NCI-H345 treated with DMSO at 0.1 percent for 48 hours (cell line): ENCODE results near the gene FKBP11.
"Not testable (repeated sequence)": the region's sequence is repeated elsewhere in the genome, so short reads cannot be mapped to it uniquely, and the experiment has no call there.

Experiments
- DNase-seq: peaks from one replicate; lab custom pipeline; 2025; ENCODE audit not compliant: unreplicated experiment; lab: John Stamatoyannopoulos, UW

The FKBP11 gene

DNA sequence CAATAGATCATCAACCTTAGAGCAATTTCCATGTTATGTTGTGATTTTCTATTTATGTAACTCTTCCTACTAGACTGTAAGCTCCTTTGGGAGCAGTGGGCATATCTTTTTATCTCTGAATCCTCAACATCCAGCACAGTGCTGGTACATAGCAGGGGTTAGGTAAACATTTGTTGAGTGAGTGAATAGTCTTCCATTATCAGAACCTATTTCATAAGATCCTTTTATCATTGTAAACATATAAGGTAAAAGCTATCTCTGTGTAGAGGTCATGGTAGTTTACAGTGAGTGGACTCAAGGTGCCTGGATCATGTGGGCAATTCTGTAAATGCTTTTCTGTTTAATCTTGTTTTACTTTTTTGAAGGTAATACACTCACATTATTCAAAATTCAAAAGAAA lies 15.1 kb downstream of the FKBP11 start:
- DNase-seq, result no peak

GRCh38 chr12:48909698-48910097 lies 15.6 kb downstream of the FKBP11 start:
- not testable (repeated sequence) for DNase-seq

DNA sequence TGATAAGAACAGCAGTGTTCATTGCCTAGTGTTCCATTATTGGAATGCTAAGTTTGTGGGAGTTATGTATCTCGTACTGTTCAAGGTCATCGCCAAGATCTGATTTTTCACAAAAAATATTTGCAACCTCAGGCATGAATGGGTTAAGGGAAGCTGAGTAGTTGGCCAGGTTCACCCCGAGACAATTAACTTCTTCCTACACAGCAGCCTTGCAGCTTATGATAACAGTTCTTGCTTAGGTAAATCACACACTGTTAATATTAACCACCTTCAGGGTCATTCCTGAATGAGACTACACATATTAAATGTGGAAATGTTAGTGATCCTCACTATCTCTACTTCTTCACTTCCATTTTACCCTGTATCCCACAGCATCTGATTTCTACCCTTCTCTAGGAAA lies 18.0 kb downstream of the FKBP11 start:
- no peak for DNase-seq

DNA sequence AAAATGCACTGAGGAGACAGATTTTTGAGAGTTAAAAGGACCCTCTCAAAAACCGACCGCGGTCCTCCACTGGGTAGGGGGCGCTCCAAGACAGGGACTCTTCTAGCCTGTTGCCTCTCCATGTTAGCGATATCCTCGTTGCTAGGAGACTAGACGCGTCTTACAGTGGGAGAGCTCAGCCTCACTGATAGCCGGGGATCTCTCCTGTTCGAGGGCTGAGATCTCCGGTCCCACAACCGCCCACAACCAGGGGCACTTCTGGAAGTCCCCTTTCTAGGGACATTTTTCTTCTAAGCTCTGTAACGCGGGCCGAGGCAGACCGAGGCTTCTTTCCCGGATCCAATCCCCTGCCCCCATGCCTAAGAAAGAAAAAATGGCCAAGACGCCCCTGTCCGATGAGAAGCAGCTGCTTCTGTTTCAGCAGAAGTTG lies 21.3 kb downstream of the FKBP11 start:
- DNase-seq, result no peak

DNA sequence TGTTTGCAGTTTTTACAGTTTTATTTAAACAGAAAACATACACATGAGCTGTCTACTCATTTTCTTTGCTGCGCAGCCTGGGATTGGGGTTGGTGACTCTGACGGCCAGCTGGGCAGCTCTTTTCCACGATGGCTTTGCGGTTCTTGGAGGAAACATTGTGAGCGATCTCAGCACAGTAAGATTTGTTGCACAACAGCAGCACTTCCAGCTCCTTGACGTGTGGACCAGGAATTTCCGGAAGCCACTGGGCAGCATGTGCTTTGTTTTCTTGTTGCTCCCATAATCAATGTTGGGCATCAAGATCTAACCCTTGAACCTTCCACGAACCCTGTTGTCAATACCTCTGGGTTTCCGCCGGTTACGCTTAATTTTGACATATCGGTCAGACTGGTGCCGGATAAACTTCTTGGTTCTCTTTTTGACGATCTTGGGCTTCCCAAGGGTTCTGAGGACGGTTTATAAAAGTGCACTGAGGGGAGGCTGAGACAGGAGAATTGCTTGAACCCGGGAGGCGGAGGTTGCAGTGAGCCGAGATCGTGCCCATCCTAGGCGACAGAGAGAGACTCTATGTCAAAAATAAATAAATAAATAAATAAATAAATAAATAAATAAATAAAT lies 21.8 kb downstream of the FKBP11 start:
- DNase-seq, result no peak

GRCh38 chr12:48901278-48901677 lies 24.0 kb downstream of the FKBP11 start:
- DNase-seq, result no peak

- DNase-seq, result no peak
Measured at GRCh38 chr12:48899651-48900050, 25.6 kb downstream of the FKBP11 start.

DNA sequence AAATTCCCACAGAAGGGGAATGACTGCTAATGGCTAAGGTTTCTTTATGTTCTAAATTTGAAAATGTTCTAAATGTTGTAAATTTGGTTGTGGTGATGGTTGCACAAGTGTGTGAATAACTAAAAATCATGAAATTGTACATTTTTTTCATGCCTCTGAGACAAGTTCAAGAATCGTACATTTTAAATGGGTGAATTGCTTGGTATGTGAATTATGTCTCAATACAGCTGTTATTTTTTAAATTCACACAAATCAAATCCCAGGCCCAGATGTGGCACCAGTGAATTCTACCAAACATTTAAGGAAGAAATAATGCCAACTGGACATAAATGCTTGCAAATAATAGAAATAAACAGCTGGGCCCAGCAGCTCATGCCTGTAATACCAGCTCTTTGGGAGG lies 31.0 kb downstream of the FKBP11 start:
- DNase-seq, result no peak

GRCh38 chr12:48890657-48891418 lies 34.5 kb downstream of the FKBP11 start:
- DNase-seq, result peak; percentile 0

- DNase-seq, result no peak
Measured at GRCh38 chr12:48889679-48890078, 35.6 kb downstream of the FKBP11 start.

GRCh38 chr12:48883305-48884161 lies 41.8 kb downstream of the FKBP11 start:
- DNase-seq, result no peak

- DNase-seq, result no peak
Measured at GRCh38 chr12:48882972-48883304, 42.4 kb downstream of the FKBP11 start.

DNA sequence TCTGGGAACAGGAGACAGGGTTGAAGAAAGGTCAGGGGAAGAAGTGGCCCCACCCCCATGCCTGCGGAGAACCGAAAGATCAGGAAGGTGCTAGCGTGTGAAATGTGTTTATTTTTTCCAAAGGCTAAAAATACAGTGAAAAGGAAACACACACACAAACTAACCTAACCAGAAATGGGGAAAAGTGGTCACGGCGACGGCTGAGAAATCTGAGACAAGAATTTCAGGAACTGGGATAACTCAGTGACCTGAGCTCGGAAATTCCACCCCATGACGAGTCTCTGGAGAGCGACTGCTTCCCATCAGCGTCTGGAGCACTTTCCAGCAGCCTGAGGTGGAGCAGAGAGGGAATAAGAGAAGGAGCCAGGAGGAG lies 43.0 kb downstream of the FKBP11 start:
- no peak for DNase-seq

DNA sequence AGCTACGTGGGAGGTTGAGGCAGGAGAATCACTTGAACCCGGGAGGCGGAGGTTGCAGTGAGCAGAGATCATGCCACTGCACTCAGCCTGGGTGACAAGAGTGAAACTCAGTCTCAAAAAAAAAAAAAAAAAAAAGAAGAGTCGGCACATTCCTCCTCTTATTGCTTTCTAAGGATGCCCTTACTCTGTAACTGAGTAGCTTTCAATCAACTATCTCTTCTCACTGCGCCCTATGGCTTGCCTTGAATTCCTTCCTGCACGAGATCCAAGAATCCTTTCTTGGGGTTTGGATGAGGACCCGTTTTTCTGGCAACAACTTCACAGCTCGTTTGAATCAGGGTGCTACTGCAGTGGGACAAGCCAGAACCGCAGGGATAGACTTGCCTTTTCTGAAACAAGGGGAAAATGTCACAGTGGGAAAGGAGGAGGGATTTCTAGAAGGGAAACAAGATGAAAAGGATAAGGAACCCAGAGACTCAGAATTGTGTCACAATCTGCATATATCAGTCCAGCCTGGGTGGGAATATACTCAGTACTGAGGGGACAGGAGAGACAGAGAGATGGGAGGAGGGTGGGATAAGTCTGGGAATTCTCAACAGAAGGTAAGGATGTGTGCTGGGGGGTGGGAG lies 43.5 kb downstream of the FKBP11 start:
- DNase-seq, result no peak

DNA sequence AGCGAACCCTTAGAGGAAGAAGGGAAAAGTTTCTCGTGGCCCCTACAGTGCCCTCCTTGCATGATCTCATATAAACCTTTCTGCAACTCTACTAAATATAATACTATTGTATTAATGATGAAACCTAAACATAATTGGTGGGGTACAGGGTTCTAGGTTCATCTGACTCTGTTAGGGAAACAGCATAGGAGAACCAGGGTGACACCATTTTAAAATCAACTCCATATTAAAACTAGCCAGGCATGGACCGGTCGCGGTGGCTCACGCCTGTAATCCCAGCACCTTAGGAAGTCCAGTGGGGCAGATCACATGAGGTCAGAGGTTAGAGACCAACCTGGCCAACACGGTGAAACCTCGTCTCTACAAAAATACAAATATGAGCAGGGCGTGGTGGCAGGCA lies 44.6 kb downstream of the FKBP11 start:
- no peak for DNase-seq

- no peak for DNase-seq
Measured at GRCh38 chr12:48878548-48878947, 46.7 kb downstream of the FKBP11 start.

DNA sequence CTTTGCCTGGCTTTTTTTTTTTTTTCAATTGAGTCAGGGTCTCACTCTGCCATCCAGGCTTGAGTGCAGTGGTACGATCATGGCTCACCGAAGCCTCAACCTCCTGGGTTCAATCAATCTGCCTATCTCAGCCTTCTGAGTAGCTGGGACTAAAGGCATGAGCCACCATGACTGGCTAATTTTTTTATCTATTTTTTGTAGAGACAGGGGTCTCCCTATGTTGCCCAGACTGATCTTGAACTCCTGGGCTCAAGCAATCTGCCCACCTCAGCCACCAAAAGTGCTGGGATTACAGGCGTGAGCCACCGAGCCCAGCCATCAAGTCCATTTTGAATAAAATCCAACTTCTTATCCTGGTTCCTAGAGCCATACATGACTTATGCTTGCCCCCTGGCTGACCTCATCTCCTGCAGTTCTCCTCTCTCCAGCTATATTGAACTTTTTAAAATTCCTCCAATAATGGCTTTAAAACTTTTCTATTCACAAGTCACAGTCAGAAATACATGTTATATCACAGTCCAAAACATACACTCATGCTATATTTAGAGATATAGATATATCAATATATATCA lies 49.3 kb downstream of the FKBP11 start:
- no peak for DNase-seq

DNA sequence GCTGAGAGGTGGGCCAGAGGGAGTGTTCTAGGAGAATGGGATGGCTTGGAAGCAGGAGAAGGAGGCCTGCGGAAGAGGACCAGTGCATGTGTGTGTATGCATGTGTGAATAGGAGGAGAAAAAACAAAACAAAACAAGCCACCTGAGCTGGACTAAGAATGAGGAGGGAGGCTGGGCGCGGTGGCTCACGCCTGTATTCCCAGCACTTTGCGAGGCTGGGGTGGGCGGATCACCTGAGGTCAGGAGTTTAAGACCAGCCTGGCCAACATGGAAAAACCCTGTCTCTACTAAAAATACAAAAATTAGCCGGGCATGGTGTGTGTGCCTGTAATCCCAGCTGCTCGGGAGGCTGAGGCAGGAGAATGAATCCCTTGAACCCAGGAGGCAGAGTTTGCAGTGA lies 51.8 kb downstream of the FKBP11 start:
- DNase-seq, result not testable (repeated sequence)

DNA sequence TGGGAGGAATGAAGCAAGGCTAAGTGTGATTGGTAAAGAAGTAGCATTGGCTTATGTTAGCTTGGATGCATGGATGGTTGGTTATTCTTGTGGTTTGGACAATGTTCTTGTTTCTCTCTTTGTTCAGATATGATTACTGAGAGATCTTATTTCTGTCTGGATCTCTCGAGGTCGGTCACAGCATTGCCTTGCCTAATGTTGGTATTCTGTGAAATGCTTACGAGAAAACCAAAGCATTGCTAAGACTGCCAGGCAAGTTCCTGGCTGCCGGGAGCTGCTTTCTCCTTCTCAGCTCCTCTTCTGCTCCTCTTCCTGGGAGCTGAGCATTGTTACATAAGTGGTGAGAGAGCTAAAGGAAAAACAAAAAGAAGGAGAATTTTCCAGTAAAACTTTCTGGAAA lies 52.2 kb downstream of the FKBP11 start:
- DNase-seq, result no peak
